GM12892 (cell line): ENCODE data around the gene MAN2A1.

Experiments
- POLR2A ChIP-seq: IDR thresholded peaks from 2 replicates; pipeline ENCODE4 v1.6.1; 2011; ENCODE audit warnings: low read depth, low read length, control low read depth
- POLR2AphosphoS5 ChIP-seq: IDR thresholded peaks from 2 replicates; pipeline ENCODE4 v1.6.1; 2011; ENCODE audit warnings: low read depth, low read length, control low read depth
- TAF1 ChIP-seq: IDR thresholded peaks from 2 replicates; pipeline ENCODE4 v1.6.1; 2011; ENCODE audit warnings: low read depth, mild to moderate bottlenecking, control low read depth, low read length, borderline replicate concordance

DNA sequence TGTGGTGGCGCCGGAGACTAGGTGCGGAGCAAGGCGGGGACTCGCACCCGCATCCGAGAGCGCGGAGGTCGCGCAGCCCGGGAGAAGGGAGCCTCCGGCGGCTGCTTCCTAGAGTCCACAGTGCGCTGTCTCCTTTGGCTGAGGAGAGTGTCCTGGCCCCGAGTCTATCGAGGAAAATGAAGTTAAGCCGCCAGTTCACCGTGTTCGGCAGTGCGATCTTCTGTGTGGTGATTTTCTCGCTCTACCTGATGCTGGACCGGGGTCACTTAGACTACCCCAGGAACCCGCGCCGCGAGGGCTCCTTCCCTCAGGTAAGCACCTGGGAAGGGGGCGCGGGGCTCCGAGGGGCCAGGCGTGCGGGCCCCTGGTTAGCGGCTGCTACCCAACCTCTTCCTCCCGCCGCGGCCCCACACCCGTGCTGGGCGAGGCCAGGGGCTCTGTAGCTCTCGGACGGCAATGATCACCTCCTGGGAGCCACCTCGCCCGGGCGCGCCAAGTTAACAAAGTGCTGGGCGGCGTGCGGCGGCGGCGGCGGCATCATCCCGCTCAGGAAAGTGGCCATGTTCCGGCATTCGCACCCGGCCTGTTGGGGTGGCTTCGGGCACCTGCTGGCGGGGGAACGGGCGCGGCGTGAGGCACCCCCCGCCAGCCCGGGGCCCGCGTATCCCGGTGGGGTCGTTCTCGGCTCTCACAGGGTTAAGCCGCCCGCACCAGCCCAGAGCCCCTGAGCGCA is 681 bp downstream of the MAN2A1 start:
- no peak for TF ChIP-seq POLR2AphosphoS5
- no peak for TF ChIP-seq POLR2A
- no peak for TF ChIP-seq TAF1
